ENCODE measurements around the gene NFATC2IP.
"Not testable (repeated sequence)": the region's sequence is repeated elsewhere in the genome, so short reads cannot be mapped to it uniquely, and the experiment has no call there.

The NFATC2IP gene

DNA sequence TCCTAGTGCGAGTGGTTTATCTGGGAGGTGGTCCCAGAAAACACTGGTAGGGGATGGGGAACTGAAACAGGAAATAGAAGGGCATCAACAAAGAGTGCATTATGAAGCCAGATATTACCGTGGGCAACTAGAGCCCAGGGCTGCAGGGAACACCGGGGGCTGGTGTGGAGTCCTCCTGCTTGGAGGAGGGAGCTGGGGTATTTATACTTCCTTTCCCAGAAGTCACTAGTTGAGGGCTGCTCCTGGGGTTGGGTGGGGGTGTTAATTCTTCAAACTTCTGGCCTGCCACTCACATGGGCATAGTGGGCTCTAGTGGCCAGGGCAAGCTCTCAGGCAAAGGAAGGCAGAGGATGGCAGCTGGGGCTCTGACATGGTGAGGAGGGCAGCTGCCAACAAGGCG, 48.8 kb downstream of the NFATC2IP start:
- DNase-seq (ENCODE audit: low spot score), result no peak

DNA sequence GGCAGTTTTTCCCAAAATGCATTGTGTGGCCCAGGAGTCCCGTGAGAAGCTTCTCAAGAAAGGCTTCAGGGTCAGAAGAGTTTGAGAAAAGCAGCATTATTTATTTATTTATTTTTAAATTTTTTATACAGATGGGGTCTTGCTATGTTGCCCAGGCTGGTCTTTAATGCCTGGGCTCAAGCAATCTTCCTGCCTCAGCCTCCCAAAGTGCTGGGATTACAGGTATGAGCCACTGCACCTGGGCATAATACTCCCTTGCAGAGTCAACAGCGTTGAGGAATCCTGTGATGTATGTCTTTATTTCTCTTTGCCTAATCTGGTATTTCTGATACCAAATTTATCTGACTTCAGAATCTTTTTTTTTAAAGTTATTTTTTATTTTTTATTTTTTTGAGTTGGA, 49.3 kb downstream of the NFATC2IP start:
- no peak for DNase-seq (ENCODE audit: low spot score)

DNA sequence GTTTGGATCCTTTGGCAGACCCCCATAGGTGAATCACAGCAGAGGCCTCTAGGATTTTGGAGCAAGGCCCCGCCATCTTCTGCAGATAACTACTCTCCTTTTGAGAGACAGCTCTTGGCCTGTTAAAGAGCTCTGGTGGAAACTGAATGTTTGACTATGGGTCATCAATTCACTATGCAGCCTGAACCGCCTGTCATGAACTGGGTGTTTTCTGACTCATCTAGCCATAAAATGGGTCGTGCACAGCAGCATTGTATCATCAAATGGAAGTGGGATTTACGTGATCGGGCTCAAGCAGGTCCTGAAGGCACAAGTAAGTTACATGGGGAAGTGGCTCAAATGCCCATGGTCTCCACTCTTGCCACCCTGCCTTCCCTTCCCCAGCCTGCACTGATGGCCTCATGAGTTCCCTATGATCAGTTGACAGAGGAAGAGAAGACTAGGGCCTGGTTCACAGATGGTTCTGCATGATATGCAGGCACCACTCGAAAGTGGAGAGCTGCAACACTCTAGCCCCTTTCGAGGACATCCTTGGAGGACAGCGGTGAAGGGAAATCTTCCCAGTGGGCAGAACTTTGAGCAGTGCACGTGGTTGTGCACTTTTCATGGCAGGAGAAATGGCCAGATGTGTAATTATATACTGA, 53.9 kb downstream of the NFATC2IP start:
- DNase-seq (ENCODE audit: low spot score), result not testable (repeated sequence)

DNA sequence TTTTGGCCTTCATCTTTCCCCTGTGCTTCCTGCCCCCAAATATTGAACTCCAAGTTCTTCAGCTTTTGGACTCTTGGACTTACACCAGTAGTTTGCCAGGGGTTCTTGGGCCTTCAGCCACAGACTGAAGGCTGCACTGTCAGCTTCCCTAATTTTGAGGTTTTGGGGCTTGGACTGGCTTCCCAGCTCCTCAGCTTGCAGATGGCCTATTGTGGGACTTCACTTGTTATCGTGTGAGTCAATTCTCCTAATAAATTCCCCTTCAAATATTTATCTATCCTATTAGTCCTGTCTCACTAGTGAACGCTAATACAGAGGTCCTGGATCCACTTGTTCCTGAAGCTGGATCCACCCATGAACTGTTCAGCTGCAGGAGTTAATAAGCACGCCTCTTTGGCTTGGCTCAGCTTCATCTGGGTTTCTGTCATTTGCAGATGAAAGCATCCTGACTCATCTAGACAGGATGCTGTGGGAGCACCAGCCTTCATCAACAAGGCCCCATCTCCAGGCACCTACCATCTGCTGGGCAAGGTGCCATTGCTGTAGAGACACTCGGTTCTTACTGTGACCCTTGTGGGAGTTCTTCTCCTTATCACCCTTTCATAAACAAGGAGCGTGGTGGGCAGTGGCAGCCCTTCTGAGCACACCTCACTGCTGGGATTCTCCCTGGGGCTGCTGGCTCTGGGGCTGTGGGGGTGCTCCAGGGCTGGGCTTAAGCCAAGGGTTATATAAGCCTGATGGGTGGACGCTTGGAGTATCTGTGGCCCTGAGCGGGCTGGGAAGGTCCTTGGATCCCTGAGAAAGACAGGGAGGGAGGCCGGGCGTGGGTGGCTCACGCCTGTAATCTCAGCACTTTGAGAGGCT, 57.2 kb downstream of the NFATC2IP start:
- DNase-seq (ENCODE audit: low spot score), result peak; percentile 85

DNA sequence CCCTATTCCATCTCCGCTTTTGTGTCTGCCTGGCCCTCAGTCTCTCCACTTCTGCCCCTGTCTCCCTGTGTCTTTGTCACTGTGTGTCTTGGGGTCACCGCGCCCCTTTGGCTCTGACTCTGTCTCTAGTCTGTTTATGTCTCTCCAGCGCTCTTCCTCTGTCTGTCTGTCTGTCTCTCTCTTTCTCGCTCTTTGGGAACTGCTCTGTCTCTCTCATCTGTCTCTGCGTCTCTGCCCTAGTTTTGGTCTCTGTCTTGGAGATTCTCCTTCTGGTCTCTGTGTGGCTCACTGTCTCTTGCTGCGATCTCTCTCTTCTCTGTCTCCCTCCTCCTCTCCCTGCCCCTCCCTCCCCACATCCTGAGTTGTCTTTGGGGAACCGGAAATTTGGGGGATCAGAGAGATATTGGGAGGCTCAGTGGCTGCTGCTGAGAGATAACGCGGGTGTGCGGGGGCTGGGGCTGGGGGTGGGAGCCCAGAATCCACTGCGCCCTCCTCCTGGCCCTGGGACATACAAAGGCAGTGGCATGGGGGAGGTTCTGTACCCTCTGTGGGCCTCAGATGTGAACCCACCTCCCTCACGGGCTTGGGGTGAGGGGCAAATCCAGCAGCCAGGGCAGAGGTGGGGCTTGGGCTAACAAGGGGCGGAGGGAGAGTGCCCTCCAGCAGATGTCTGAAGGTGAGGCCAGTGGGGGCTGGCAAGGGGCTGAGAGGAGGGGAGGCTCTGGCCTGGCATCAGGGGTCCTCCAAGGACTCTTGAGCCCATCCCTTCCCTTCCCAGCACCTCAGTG, 58.5 kb downstream of the NFATC2IP start:
- DNase-seq (ENCODE audit: low spot score), result peak; percentile 32

DNA sequence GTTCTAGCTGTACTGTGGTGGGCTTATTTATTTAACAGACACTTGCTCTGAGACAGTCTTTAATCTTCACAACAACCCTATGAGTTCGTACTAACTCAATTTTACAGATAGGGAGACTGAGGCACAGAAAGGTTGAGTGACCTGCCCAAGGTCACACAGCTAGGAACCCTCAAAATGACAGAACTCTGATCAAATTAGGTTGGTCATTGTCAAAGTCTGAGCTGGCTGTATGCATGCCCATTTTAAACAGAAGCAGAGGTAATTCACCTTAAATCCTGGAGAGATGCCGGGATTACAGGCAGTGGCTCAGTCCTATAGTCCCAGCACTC, 59.1 kb downstream of the NFATC2IP start:
- DNase-seq (ENCODE audit: low spot score), result no peak

DNA sequence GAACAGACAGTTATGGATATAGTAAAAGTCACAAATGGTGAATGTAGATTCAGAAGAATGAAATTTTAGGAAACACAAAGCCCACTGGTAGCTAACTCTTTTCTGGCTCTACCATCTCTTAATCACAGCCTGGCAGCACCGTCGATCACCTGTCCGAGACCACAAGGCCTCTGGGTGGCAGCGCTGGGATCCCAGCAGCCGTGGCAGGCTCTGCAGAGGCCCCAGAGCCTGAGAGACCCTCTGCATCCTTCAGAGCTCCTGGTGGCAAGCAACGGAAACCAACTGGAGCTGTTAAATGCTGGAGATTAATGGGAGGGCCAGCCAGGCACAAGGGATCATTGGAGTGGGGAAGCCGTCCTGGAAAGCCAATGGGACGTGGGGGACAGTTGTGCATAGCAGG, 60.4 kb downstream of the NFATC2IP start:
- no peak for DNase-seq (ENCODE audit: low spot score)

DNA sequence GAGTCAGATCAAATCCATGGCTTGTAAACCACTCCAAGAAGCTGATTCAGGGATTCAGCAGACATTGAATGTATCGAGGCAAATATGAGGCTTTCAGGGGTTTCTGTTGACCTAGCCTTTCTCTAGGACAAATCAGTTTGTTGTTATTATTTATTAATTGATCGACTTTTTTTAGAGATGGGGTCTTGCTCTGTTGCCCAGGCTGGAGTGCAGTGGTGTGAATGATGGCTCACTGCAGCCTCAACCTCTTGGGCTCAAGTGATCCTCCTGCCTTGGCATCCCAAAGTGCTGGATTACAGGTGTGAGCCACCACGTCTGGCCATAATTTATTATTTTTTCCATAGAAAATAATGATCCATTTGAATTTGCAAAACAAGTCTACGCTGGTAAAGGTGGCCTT, 61.1 kb downstream of the NFATC2IP start:
- no peak for DNase-seq (ENCODE audit: low spot score)

DNA sequence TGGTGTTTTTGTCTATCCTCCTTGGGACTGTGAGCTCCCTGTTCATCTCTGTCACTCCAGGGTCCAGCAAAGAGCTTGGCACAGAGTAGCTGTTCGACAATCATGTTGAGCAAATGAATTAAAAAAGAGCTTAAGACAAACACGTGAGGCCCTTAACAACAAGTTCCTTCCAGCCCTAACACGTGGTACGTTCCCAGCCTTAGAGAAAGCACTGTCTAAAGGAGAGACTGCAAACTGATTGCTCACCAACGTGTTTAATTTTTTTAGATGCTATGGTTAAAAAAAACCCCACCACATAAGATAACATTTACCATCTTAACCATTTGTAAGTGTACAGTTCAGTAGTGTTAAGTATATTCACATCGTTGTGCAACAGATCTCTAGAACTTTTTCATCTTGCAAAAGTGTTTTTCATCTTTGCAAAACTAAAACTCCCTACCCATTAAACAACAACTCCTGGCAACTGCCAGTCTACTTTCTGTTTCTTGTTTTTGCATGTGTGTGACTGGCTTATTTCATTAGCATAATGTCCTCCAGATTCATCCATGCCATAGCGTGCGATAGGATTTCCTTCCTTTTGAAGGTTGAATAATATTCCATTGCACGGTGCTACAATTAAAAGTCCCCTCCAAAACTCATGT, 62.3 kb downstream of the NFATC2IP start:
- peak; percentile 66 for DNase-seq (ENCODE audit: low spot score)

DNA sequence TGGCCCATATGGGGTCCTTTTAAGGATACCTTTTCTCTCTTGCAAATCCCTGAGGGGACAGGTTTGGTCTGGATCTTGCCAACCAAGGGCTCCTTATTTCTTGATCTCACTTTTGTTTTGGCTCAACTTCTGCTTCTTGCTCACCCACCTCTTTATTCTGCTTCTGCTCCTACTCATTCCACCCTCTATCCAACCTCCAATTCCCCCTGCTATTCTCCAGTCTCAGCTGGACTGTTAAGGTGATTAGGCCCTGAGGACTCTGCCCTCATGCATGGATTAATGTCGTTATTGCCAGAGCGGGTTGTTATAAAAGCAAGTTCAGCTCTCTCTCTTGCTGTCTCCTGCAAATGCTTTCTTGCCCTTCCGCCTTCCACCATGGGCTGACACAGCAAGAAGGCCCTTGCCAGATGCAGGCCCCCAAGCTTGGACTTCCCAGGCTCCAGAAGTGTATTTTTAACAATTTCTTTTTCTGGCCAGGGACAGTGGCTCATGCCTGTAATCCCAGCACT, 63.9 kb downstream of the NFATC2IP start:
- no peak for DNase-seq (ENCODE audit: low spot score)

Data from CD4-positive, alpha-beta T cell treated with Interleukin-2 at 100 ng/mL for 4 hours (primary cell).